A549 (cell line): ENCODE data around the gene HS6ST1. TPM values are rescaled to one million over a fixed set of nuclear protein-coding genes. Genes with fewer than 3 reads are reported as not detected.

Experiments
- ATAC-seq, 2 experiments: fragments of 200-7000 bp in 1 of 2; fragments of >200 bp in 1 of 2; cut with Nextera tagmentation in 1 of 2; cut with Tn5 transposase in 1 of 2; 3 replicates each; pipeline versions ENCODE4 v1.8.0 to v1.9.1; 2018 to 2020; ENCODE audit warnings: mild to moderate bottlenecking in 1 of 2, moderate library complexity in 1 of 2
- CTCF ChIA-PET: fragments of 300-600 bp; sonication (Branson Sonifier 250); formaldehyde crosslinking; extraction: SDS; loops from one replicate; lab custom pipeline; 2021; ENCODE audit warnings: antibody characterized with exemption, inconsistent platforms; lab: Yijun Ruan, JAX
- POLR2A ChIA-PET: fragments of 350-600 bp; formaldehyde crosslinking; extraction: SDS; loops from one replicate; lab custom pipeline; 2021; ENCODE audit warnings: antibody characterized with exemption, inconsistent platforms; lab: Yijun Ruan, JAX
- DNase-seq, 2 experiments: peaks; one replicate each; pipeline versions ENCODE4 v3.0.0 to v3.0.0-alpha.2; 2011 to 2016; ENCODE audit warnings: low read depth in 1 of 2, low spot score in 1 of 2
- FAIRE-seq: peaks from 2 replicates; lab custom pipeline; 2011; peaks lifted over from hg19 to GRCh38; lab: Jason Lieb, UNC
- H3K27ac ChIP-seq, 2 experiments: fragments of >200 bp; sonication (Bioruptor Twin); formaldehyde crosslinking; 3 replicates each; pipeline ENCODE4 v1.5.1; 2016 to 2017
- H3K4me1 ChIP-seq: fragments of >200 bp; sonication (Bioruptor Twin); formaldehyde crosslinking; 3 replicates; pipeline ENCODE4 v1.6.1; 2016
- H3K4me2 ChIP-seq: fragments of >200 bp; sonication (Bioruptor Twin); formaldehyde crosslinking; 3 replicates; pipeline ENCODE4 v1.6.1; 2016
- H3K4me3 ChIP-seq: fragments of >200 bp; sonication (Bioruptor Twin); formaldehyde crosslinking; 3 replicates; pipeline ENCODE4 v1.5.1; 2016
- H3K9me3 ChIP-seq: fragments of >200 bp; sonication (Bioruptor Twin); formaldehyde crosslinking; 3 replicates; pipeline ENCODE4 v1.6.1; 2016
- BCL3 ChIP-seq: fragments of >200 bp; sonication (Bioruptor Twin); formaldehyde crosslinking; IDR thresholded peaks from 3 replicates; pipeline ENCODE4 v1.6.1; 2016
- CBX2 ChIP-seq: fragments of 200-600 bp; sonication (generic); IDR thresholded peaks from 2 replicates; pipeline ENCODE4 v1.6.1; 2016; ENCODE audit warnings: low read depth, mild to moderate bottlenecking, borderline replicate concordance
- CBX8 ChIP-seq: fragments of 200-600 bp; sonication (generic); IDR thresholded peaks from 2 replicates; pipeline ENCODE4 v1.6.1; 2016
- CEBPB ChIP-seq, 2 experiments: fragments of >200 bp in 1 of 2; sonication (Bioruptor Twin) in 1 of 2; formaldehyde crosslinking in 1 of 2; IDR thresholded peaks; 2 replicates each; pipeline ENCODE4 v1.6.1; 2012 to 2016
- CHD2 ChIP-seq: fragments of 150-350 bp; IDR thresholded peaks from 2 replicates; pipeline ENCODE4 v1.6.1; 2014; ENCODE audit warnings: low read length; ENCODE audit not compliant: partially characterized antibody
- EHMT2 ChIP-seq: fragments of 200-600 bp; sonication (generic); IDR thresholded peaks from 2 replicates; pipeline ENCODE4 v1.6.1; 2016; ENCODE audit warnings: antibody characterized with exemption, low read depth, mild to moderate bottlenecking, moderate library complexity
- FOXS1 ChIP-seq: fragments of 250-450 bp; sonication (Bioruptor Pico); IDR thresholded peaks from 2 replicates; pipeline ENCODE4 v1.5.0; 2020; ENCODE audit warnings: mild to moderate bottlenecking, moderate library complexity
- GATA3 ChIP-seq: IDR thresholded peaks from 2 replicates; pipeline ENCODE4 v1.6.1; 2012; ENCODE audit warnings: borderline replicate concordance
- HDAC2 ChIP-seq: fragments of 200-600 bp; sonication (generic); IDR thresholded peaks from 2 replicates; pipeline ENCODE4 v1.6.1; 2016
- HEYL ChIP-seq: fragments of 250-450 bp; sonication (Bioruptor Pico); IDR thresholded peaks from 2 replicates; pipeline ENCODE4 v1.8.0; 2021; ENCODE audit warnings: mild to moderate bottlenecking, moderate library complexity
- JUN ChIP-seq, 2 experiments: fragments of >200 bp; sonication (Bioruptor Twin); formaldehyde crosslinking; IDR thresholded peaks; 2 replicates in 1 of 2; 3 replicates in 1 of 2; pipeline ENCODE4 v1.6.1; 2016 to 2017
- JUNB ChIP-seq: fragments of >200 bp; sonication (Bioruptor Twin); formaldehyde crosslinking; IDR thresholded peaks from 2 replicates; pipeline ENCODE4 v1.6.1; 2016
- NFE2L2 ChIP-seq: fragments of 150-350 bp; conservative IDR thresholded peaks from 2 replicates; pipeline ENCODE4 v1.6.1; 2014; ENCODE audit warnings: low read length
- NPAS2 ChIP-seq: fragments of 250-450 bp; sonication (Bioruptor Pico); IDR thresholded peaks from 2 replicates; pipeline ENCODE4 v1.8.0; 2022; ENCODE audit warnings: mild to moderate bottlenecking, moderate library complexity, borderline replicate concordance
- PHF8 ChIP-seq: fragments of 200-600 bp; sonication (generic); IDR thresholded peaks from 2 replicates; pipeline ENCODE4 v1.6.1; 2016; ENCODE audit warnings: low read depth, mild to moderate bottlenecking, antibody characterized with exemption, moderate library complexity, borderline replicate concordance
- POLR2AphosphoS2 ChIP-seq: conservative IDR thresholded peaks from 2 replicates; pipeline ENCODE4 v1.6.1; 2012; ENCODE audit warnings: low read length, improper control_type of control experiment, inconsistent platforms
- RAD21 ChIP-seq, 2 experiments: fragments of >200 bp in 1 of 2; sonication (Bioruptor Twin) in 1 of 2; formaldehyde crosslinking in 1 of 2; IDR thresholded peaks in 1 of 2; conservative IDR thresholded peaks in 1 of 2; 2 replicates in 1 of 2; 3 replicates in 1 of 2; pipeline ENCODE4 v1.6.1; 2012 to 2018; ENCODE audit warnings: inconsistent platforms in 1 of 2
- RARB ChIP-seq: fragments of 250-450 bp; sonication (Bioruptor Pico); IDR thresholded peaks from 2 replicates; pipeline ENCODE4 v1.8.0; 2021; ENCODE audit warnings: mild to moderate bottlenecking, moderate library complexity
- RCOR1 ChIP-seq: fragments of 150-350 bp; IDR thresholded peaks from 2 replicates; pipeline ENCODE4 v1.6.1; 2014; ENCODE audit warnings: antibody characterized with exemption, low read length, low read depth
- RFX5 ChIP-seq: fragments of 450-650 bp; IDR thresholded peaks from 2 replicates; pipeline ENCODE4 v1.7.1; 2014; ENCODE audit warnings: antibody characterized with exemption, mild to moderate bottlenecking, moderate library complexity
- ZFP36 ChIP-seq: fragments of 450-650 bp; IDR thresholded peaks from 2 replicates; pipeline ENCODE4 v1.6.1; 2014; ENCODE audit warnings: borderline replicate concordance; ENCODE audit not compliant: partially characterized antibody
- WGBS: methylation state at CpG from one replicate; pipeline ENCODE4 v1.1.6; 2017; ENCODE audit errors: missing lambda C conversion rate; 5-methylcytosine and 5-hydroxymethylcytosine counted together
- polyA plus RNA-seq, 4 experiments: library from polyadenylated mRNA; depleted of rRNA in 3 of 4; stranded (reverse); fragments of >200 nt; fragmentation: RNase III in 1 of 4; extraction: RNeasy Plus Mini Kit Qiagen cat#74134 plus additional on column Dnase treatment in 1 of 4; gene quantifications; 2 replicates in 3 of 4; 3 replicates in 1 of 4; pipeline ENCODE4 v1.2.3, GENCODE V29; 2011 to 2017

HS6ST1 gene
- polyA plus RNA-seq, 2 of the 4 experiments (the other 2 are of a cell fraction), result 3.8 to 11.6 TPM

GRCh38 chr2:128303095-128303791 lies 15.4 kb downstream of the HS6ST1 start:
- ATAC-seq (no peak), DNase-seq (no peak), FAIRE-seq (no peak)
- Histone ChIP-seq H3K4me1 (peaks cover 41% of the 10 kb centered on the region), H3K4me3 (no peak overlapping the region), H3K4me2 (no peak overlapping the region), H3K9me3 (no peaks in the 10 kb centered on the region), H3K27ac (peak overlapping the region in 1 of 2 experiments; percentile 24; a peak in 1 of 6 replicates)
- TF ChIP-seq POLR2AphosphoS2 (no peak), HEYL (CRISPR knock-in tag) (no peak), CBX8 (no peak), CBX2 (no peak), JUN (IDR thresholded peaks at IDR 0.05) (no peak), ZFP36 (no peak)
- CTCF ChIA-PET, result interaction anchor here (0.9 to 1.2 kb wide), 2 partner anchors 9 to 20 kb away, joined by 3 read pairs; no protein-coding TSS in a partner anchor
- 90% methylated on average over 8 of the region's 9 CpGs for WGBS
- POLR2A ChIA-PET, result no interaction called here

GRCh38 chr2:128302744-128303067 lies 16.0 kb downstream of the HS6ST1 start:
- no peak overlapping the region for H3K4me3 ChIP-seq
- FAIRE-seq, result no peak
- no peak for ATAC-seq
- 91% methylated on average over 7 of the region's 8 CpGs for WGBS
- POLR2A ChIA-PET, result no interaction called here
- TF ChIP-seq RCOR1, result no peak
- no peak for TF ChIP-seq FOXS1
- no peak for TF ChIP-seq ZFP36
- no peak for TF ChIP-seq RAD21 (conservative IDR thresholded peaks at IDR 0.05 in 1 of 2, IDR thresholded peaks at IDR 0.05 in 1 of 2)
- TF ChIP-seq RARB (CRISPR knock-in tag), result no peak
- no peak for TF ChIP-seq GATA3
- no peak for TF ChIP-seq HEYL (CRISPR knock-in tag)
- TF ChIP-seq RFX5, result no peak
- no peak for TF ChIP-seq POLR2AphosphoS2
- TF ChIP-seq NFE2L2, result no peak
- TF ChIP-seq PHF8, result no peak
- TF ChIP-seq HDAC2, result no peak
- no peak for TF ChIP-seq EHMT2
- no peak for TF ChIP-seq BCL3
- TF ChIP-seq CHD2, result no peak
- TF ChIP-seq, all 56 proteins: peak for 0
- Histone ChIP-seq H3K9me3 (no peaks in the 10 kb centered on the region), H3K4me1 (peaks cover 41% of the 10 kb centered on the region), H3K4me2 (no peak overlapping the region), H3K27ac (peak overlapping the region in 1 of 2 experiments; percentile 24; a peak in 1 of 6 replicates)
- CTCF ChIA-PET, result no interaction called here
- DNase-seq, result no peak

- Histone ChIP-seq H3K9me3 (no peaks in the 10 kb centered on the region), H3K27ac (peak overlapping the region in 1 of 2 experiments; percentile 24; a peak in 1 of 6 replicates), H3K4me2 (no peak overlapping the region), H3K4me3 (no peak overlapping the region)
- POLR2A ChIA-PET, result interaction anchor here (0.6 kb wide), 1 partner anchor 109 kb away, joined by 5 read pairs; no protein-coding TSS in a partner anchor
- FAIRE-seq, result no peak
- DNase-seq, result no peak
- CTCF ChIA-PET, result interaction anchor here (1.4 kb wide), 1 partner anchor 14 kb away, joined by 3 read pairs; no protein-coding TSS in a partner anchor
- ATAC-seq, result no peak
- TF ChIP-seq JUNB, result no peak
- TF ChIP-seq EHMT2, result no peak
- no peak for TF ChIP-seq NPAS2 (CRISPR knock-in tag)
- no peak for TF ChIP-seq CEBPB (IDR thresholded peaks at IDR 0.05)
- TF ChIP-seq CBX8, result no peak
- no peak for TF ChIP-seq CBX2
- no peak for TF ChIP-seq FOXS1
- TF ChIP-seq, all 56 proteins: peak for 0
- H3K4me1 ChIP-seq, result peaks cover 41% of the 10 kb centered on the region
- 93% methylated on average over 3 of the region's 8 CpGs for WGBS
Observed at GRCh38 chr2:128302011-128302743, 16.5 kb downstream of the HS6ST1 start.
